Activated CD4-positive, alpha-beta T cell treated with anti-CD3 and anti-CD28 coated beads for 4 hours (primary cell): ENCODE results near the gene KRTAP5-9.
"Not testable (repeated sequence)": the region's sequence is repeated elsewhere in the genome, so short reads cannot be mapped to it uniquely, and the experiment has no call there.

Experiments used
- DNase-seq, 2 donors: peaks; one replicate each; pipeline ENCODE4 v3.0.0-alpha.2; 2020

KRTAP5-9 gene

DNA sequence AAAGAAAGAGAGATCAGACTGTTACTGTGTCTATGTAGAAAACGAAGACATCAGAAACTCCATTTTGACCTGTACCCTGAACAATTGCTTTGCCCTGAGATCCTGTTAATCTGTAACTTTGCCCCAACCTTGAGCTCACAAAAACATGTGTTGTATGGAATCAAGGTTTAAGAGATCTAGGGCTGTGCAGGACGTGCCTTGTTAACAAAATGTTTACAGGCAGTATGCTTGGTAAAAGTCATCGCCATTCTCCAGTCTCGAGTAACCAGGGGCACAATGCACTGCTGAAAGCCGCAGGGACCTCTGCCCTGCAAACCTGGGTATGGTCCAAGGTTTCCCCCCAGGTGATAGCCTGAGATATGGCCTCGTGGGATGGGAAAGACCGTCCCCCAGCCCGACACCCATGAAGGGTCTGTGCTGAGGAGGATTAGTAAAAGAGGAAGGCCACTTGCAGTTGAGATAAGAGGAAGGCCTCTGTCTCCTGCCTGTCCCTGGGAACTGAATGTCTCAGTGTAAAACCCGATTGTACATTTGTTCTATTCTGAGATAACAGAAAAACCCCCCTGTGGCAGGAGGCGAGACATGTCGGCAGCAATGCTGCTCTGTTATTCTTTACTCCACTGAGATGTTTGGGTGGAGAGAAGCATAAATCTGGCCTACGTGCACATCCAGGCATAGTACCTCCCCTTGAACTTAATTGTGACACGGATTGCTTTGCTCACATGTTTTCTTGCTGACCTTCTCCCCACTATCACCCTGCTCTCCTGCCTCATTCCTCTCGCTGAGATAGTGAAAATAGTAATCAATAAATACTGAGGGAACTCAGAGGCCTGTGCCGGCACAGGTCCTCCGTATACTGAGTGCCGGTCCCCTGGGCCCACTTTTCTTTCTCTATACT, 13.3 kb upstream of the KRTAP5-9 start:
- not testable (repeated sequence) for DNase-seq

- no peak for DNase-seq
Observed at GRCh38 chr11:71535825-71536224, 12.4 kb upstream of the KRTAP5-9 start.

- DNase-seq: no peak
Observed at GRCh38 chr11:71537537-71537936, 10.7 kb upstream of the KRTAP5-9 start.

DNA sequence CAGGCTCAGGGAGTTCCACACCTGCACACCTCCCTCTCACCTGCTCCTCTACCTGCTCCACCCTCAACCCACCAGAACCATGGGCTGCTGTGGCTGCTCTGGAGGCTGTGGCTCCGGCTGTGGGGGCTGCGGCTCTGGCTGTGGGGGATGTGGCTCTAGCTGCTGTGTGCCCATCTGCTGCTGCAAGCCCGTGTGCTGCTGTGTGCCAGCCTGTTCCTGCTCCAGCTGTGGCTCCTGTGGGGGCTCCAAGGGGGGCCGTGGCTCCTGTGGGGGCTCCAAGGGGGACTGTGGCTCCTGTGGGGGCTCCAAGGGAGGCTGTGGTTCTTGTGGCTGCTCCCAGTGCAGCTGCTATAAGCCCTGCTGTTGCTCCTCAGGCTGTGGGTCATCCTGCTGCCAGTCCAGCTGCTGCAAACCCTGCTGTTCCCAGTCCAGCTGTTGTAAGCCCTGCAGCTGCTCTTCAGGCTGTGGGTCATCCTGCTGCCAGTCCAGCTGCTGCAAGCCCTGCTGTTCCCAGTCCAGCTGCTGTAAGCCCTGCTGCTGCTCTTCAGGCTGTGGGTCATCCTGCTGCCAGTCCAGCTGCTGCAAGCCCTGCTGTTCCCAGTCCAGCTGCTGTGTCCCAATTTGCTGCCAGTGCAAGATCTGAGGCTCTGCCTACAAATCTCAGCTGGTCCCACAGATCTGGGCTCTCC, 10.1 kb upstream of the KRTAP5-9 start, which contains the start of gene KRTAP5-8:
Gene KRTAP5-8 (plus strand): TSS at position 49 of the 689 bp plus-strand sequence. CDS start 31 bp downstream, at position 80.
- not testable (repeated sequence) for DNase-seq

GRCh38 chr11:71538666-71538990, 9.6 kb upstream of the KRTAP5-9 start:
- no peak for DNase-seq

DNA sequence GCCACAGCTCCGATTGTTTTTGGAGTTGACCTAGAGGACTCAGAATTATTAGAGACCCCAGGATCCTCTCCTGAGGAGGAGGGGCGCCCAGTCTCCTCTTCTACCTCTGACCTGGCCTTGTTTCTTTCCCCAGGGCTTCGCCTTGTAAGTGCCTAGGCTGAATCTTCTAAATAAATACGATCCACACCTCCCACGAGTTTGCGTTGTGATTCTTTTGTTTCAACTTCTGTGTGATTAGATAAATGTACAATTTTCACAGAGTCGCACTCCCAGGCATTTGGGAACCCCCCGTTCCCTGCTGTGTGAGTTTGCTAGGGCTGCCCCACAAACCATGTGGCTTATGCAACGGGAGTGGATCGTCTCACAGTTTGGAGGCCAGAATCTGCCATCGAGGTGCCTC, 9.2 kb upstream of the KRTAP5-9 start:
- DNase-seq: no peak

- not testable (repeated sequence) for DNase-seq
Observed at GRCh38 chr11:71539971-71540370, 8.2 kb upstream of the KRTAP5-9 start.

- not testable (repeated sequence) for DNase-seq
Observed at GRCh38 chr11:71540521-71541304, 7.5 kb upstream of the KRTAP5-9 start.

GRCh38 chr11:71542382-71542781, 5.8 kb upstream of the KRTAP5-9 start:
- DNase-seq: no peak

GRCh38 chr11:71542879-71543777, 5.1 kb upstream of the KRTAP5-9 start:
- DNase-seq: no peak

DNA sequence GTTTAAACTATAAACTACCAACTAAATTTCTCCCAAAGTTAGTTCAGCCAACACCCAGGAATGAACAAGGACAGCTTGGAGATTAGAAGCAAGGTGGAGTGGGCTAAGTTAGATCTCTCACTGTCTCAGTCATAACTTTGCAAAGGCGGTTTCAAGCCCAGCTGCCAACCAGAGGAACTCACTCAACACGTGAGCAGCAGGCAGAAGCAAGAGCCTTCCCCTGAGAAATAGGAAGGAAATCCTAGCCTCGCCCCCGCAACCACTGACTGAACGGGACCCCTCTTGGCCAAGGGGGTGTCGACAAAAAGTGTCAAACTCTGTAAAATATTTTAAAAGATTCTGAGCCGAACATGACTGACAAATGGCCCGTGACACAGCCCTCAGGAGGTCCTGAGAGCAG, 4.4 kb upstream of the KRTAP5-9 start:
- no peak for DNase-seq

GRCh38 chr11:71544525-71545214, 3.5 kb upstream of the KRTAP5-9 start:
- no peak for DNase-seq

DNA sequence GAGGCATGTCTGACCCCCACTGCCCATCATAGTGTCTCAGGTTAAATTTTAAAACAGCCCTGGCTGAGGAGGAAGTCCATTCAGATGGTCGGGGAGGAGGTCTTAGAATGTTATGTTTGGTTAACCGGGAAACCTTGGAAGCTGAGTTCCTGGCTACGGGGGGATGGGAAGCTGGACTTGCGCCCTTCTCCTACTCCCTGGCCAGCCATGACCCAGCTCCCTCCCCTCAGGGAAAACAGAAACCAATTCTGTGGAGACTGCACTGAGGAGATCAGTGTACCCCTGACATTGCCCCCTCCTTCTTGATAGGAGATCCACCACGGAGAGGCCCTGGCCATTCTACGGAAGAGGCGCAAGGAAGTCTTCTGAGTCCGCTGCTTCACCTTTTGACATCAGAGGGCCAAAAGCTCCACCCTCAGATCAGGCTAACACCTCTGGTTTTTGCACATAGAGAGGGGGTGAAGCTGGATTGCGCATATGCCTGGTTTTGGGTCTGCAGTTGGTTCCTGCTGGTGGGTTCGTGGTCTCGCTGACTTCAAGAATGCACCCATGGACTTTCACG, 2.7 kb upstream of the KRTAP5-9 start:
- DNase-seq: no peak

DNA sequence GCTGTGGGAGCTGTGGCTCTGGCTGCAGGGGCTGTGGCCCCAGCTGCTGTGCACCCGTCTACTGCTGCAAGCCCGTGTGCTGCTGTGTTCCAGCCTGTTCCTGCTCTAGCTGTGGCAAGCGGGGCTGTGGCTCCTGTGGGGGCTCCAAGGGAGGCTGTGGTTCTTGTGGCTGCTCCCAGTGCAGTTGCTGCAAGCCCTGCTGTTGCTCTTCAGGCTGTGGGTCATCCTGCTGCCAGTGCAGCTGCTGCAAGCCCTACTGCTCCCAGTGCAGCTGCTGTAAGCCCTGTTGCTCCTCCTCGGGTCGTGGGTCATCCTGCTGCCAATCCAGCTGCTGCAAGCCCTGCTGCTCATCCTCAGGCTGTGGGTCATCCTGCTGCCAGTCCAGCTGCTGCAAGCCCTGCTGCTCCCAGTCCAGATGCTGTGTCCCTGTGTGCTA, 514 bp downstream of the KRTAP5-9 start:
- DNase-seq: no peak

GRCh38 chr11:71551711-71552110, 3.5 kb downstream of the KRTAP5-9 start:
- DNase-seq: no peak

GRCh38 chr11:71554996-71555395, 6.8 kb downstream of the KRTAP5-9 start:
- DNase-seq: no peak

GRCh38 chr11:71555508-71555907, 7.3 kb downstream of the KRTAP5-9 start:
- DNase-seq: no peak

DNA sequence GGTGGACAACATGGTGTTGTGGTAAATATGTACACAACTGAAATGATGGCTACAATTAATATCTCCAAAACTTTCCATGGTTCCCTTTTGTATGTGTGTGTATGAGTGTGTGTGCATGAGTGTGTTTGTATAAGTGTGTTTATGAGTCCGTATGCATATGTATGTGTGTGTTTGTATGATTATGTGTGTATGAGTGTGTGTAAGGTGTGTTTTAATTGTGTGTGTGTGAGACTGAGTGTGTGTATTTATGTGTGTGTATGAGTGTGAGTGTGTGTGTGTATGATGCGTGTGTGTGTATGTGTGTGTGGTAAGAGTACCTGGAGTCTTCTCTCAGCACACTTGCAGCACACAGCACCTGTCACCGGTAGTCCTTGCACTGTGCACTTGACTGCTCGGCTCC, 7.8 kb downstream of the KRTAP5-9 start:
- DNase-seq: no peak

DNA sequence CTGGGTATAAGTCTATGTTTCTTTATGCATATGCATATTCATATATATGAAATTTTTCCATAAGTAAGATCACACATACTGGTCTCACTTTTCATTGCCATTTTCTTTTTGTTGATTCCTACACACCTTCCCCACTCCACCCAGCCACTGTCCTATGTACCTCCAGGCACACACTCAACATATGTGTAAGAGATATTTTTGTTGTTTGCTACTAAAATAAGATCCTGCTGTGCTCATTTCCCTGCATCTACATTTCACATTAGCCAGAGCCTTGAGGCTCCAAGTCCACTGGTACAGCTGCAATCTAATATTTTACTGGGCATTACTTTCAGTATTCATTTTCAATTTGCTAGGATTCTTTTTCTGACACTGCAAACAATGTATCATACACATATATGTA, 9.0 kb downstream of the KRTAP5-9 start:
- no peak for DNase-seq

DNA sequence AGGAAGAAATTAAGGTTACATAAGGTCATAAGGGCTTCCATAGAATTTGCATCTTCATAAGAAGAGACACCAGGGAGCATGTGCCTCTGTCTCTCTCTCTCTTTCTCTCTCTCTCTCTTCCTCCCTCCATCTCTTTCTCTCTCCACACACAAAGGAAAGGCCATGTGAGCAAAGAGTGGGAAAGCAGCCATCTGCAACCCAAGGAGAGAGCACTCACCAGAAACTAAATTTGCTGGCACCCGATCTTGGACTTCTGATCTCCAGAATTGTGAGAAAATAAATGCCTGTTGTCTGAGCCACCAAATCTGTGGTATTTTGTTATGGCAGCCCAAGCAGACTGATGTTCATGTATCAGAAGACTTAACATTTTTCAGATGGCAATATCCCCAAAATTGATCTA, 10.8 kb downstream of the KRTAP5-9 start:
- DNase-seq: no peak

DNA sequence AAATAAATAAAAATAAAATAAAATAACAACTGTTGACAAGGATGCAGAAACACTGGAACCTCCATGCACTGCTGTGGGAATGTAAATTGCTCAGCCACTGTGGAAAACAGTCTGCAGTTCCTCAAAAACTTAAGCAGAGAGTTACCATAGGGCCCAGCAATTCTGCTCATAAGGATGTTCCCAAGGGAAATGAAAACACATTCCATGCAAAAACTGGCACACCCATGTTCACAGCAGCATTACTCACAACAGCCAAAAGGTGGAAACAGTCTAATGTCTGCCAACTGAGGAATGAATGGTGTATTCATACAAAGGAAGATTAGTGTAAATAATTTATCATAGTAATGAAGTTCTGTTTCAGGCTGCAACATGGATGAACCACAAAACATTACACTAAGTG, 13.9 kb downstream of the KRTAP5-9 start:
- no peak for DNase-seq
